ENCODE measurements around the gene ZNF787.

The ZNF787 gene

DNA sequence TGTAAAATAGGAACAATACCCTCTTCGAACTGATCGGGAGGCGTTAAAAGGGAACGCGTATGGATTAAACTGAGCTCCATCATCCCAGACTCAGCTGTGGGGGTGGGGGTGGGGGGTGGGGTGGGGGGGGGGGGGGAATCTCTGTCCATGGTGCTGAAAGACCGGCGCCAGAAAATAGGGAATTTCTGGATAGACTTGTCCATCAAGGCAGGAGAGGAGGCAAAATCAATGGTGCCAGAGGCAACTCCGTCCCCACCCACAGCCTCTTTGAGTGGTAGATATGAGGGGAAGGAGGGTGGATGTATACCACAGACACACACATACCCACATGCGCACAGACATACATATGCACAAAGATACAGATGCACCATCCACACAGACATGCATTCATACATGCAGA lies 37.4 kb downstream of the ZNF787 start:
- H3K4me3 ChIP-seq (ENCODE audit: low read depth, low read length) = no peak overlapping the region
- TF ChIP-seq, protein P1, sequence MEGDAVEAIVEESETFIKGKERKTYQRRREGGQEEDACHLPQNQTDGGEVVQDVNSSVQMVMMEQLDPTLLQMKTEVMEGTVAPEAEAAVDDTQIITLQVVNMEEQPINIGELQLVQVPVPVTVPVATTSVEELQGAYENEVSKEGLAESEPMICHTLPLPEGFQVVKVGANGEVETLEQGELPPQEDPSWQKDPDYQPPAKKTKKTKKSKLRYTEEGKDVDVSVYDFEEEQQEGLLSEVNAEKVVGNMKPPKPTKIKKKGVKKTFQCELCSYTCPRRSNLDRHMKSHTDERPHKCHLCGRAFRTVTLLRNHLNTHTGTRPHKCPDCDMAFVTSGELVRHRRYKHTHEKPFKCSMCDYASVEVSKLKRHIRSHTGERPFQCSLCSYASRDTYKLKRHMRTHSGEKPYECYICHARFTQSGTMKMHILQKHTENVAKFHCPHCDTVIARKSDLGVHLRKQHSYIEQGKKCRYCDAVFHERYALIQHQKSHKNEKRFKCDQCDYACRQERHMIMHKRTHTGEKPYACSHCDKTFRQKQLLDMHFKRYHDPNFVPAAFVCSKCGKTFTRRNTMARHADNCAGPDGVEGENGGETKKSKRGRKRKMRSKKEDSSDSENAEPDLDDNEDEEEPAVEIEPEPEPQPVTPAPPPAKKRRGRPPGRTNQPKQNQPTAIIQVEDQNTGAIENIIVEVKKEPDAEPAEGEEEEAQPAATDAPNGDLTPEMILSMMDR (IDR thresholded peaks at IDR 0.05; ENCODE audit: low read depth, low read length) = no peak

DNA sequence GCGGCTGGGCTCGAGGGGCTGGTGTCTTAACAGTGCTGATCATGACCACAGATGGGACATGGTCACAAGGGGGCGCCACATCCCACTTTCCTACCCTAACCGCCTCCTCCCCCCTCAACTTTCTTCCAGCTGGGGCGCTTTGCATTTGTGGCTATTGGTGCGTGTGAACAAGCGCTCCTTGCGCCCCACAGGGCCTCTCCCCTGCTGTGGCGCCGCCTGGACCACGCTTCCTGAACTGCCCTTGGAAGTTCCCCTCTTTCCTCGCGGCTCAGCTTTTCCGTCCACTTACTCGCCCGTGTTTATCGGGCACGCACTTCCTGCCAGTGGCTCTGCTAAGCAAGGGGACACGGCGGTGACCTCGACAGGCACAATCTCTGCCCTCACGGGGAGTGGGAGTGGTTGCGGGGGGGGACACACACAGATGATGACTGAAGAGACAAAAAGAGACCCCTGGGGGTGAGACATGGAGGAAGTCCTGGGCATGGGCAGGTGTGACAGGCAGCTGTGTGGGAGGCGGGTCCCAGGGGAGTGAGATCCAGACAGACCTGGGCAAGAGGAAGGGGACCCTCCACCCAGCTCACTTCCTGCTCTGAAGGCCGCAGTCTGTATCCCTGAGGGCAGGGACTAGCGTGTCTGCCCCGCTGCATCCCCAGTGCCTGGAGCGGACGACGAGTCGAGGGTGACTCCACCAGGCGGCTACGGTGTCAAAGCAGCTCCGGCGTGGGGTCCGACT lies 40.3 kb downstream of the ZNF787 start:
- TF ChIP-seq, protein P1 (IDR thresholded peaks at IDR 0.05; ENCODE audit: low read depth, low read length) = peak; percentile 62
- peak overlapping the region; percentile 48 for H3K4me3 ChIP-seq (ENCODE audit: low read depth, low read length)

DNA sequence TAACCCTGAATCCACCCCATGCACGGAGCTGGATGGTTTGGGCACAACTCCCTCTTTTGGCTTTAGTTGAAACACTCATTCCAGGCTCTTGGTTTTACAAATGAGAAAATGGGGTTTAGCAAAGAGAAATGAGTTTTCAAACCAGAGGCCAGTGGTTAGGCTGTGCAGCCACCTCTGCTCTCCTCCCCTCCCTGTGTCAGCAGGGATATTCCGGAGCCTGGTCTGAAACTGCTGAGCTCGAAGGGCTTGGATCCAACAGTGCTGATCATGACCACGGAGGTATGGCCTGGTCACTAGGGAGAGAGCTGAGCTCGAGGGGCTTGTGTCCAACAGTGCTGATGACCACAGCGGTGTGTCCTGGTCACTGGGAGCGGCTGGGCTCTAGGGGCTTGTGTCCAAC lies 41.5 kb downstream of the ZNF787 start:
- no peak overlapping the region for H3K4me3 ChIP-seq (ENCODE audit: low read depth, low read length)
- TF ChIP-seq, protein P1 (IDR thresholded peaks at IDR 0.05; ENCODE audit: low read depth, low read length) = no peak

DNA sequence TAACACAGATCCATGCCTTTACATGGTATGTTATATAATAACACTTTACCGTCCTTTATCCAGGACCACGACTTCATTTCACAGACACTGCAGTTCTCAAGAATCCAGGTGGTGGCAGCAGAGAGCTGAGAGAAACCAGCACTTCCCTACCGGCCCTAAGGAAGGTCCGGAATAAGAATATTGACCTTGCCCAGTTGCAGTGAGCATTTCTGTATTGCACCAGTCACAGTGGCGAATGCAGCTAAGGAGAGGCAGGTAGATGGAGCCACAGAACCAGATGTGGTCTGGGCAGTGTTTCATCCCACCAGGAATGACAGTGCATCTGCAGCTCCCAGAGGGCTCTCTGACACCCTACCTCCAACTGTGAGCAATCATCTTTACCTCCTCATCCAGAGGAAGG lies 44.6 kb downstream of the ZNF787 start:
- no peak overlapping the region for H3K4me3 ChIP-seq (ENCODE audit: low read depth, low read length)
- TF ChIP-seq, protein P1 (IDR thresholded peaks at IDR 0.05; ENCODE audit: low read depth, low read length) = peak; percentile 84

DNA sequence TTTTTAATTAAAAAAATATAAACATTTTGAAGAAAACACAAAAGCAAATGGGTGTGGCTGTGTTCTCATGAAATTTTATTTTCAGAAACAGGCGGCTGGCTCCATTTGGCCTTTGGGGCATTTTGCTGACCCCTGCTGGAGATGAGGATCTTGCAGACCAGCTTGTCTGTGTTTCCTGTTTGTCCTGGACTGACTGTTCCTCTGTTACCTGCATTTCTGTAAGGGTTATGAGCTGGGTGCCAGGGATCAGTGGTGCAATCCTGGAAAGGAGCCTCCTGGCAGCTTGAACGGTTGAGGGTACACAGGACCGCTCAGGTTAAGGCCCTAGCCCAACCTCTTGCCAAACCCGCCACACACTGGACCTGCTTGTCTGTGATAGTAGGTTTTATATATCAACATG lies 49.9 kb downstream of the ZNF787 start:
- TF ChIP-seq, protein P1 (IDR thresholded peaks at IDR 0.05; ENCODE audit: low read depth, low read length) = peak; percentile 37; the same call in 1 of the 2 replicates
- no peak overlapping the region for H3K4me3 ChIP-seq (ENCODE audit: low read depth, low read length)

DNA sequence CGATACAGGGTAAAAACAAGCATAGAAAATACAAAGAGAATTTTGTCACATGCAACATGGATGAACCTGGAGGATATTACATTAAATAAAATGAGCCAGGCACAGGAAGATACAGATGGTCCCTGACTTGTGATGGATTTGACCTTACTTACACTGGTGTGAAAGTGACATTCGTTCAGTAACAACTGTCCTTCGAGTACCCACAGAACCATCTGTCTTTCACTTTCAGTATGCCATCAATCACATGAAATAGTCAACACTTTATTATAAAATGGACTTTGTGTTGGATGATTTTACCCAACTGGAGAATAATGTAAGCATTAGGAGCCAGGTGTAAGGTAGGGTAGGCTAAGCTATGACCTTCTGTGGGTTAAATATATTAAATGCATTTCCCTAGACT lies 51.5 kb downstream of the ZNF787 start:
- TF ChIP-seq, protein P1 (IDR thresholded peaks at IDR 0.05; ENCODE audit: low read depth, low read length) = no peak
- no peak overlapping the region for H3K4me3 ChIP-seq (ENCODE audit: low read depth, low read length)

DNA sequence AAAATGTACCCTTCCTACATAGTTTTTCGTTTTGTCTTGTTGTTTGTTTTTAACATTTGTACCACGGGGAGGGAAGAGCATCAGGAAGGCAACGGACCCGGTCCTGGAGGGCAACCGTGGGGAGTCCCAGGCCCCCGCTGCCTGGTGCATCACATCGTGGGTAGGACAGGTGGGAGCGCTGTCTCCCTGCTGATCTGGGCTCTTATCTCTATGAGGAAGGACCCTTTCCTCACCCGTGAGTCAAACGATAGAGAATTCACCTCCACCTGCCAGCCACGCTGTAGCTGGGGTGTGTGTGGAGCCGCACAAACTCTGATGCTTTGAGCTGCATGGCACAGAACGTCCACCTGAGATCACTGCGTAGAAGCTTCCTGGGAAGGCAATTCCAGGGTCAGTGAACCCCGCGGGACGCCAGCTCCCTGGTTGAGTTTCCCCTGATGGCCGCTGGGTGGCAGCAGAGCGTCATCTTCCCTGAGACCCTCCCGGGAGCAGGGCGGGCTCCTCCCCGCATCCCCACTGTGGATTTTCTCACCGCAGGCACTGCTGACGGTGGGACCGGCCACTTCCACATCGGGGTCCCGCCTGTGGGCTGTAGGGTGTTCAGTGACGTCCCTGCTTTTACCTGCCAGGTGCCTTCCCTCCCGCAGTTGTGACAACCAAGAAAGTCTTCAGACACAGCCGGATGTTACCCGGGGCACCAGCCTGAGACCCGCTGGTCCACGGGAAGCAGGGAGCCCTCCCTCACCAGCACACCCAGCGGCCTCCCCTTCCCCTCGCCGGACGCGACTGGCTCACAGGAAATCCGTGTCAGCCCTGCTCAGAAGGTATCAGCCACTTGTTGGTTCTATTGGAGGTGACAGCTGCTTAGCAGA lies 54.7 kb downstream of the ZNF787 start:
- TF ChIP-seq, protein P1 (IDR thresholded peaks at IDR 0.05; ENCODE audit: low read depth, low read length) = peak; percentile 90
- peak overlapping the region; percentile 27; the same call in 1 of the 2 replicates for H3K4me3 ChIP-seq (ENCODE audit: low read depth, low read length)

Measured in WI38 (cell line).